Stomach (tissue), 4 donors: Measurements from ENCODE around the gene CDK1.

Experiments
- CTCF ChIP-seq, 7 experiments: fragments of 450-650 bp in 4 of 7; fragments of 200-600 bp in 3 of 7; sonication (generic) in 3 of 7; IDR thresholded peaks; one replicate each; pipeline ENCODE4 v1.5.1; 2016 to 2019; ENCODE audit warnings: antibody characterized with exemption in 7 of 7, control low read depth in 2 of 7, mild to moderate bottlenecking in 1 of 7
- POLR2A ChIP-seq, 4 donors: fragments of 450-650 bp; IDR thresholded peaks; one replicate each; pipeline ENCODE4 v1.6.1; 2016; ENCODE audit warnings: antibody characterized with exemption in 4 of 4, control low read depth in 2 of 4, mild to moderate bottlenecking in 1 of 4, moderate library complexity in 1 of 4

DNA sequence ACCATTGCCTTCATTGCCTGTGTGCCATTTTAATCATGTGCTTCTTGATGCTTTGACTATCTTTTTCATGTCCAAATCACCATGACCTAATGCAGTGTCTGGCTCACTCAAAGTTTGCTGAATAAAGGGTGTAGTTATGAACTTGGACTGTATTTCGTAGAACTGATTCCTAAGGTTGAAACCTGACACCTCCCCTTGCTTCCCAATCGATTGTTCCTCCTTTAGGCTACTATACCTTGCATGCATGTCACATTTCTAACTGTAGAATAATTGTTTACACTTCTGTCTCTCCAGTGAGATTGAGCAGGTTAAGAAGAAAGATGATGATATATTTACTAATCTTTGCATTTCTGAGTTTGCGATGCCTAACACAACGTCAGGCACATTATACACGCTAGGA, 41.0 kb upstream of the CDK1 start:
- TF ChIP-seq POLR2A (IDR thresholded peaks at IDR 0.05) = no peak
- no peak for TF ChIP-seq CTCF (IDR thresholded peaks at IDR 0.05)
